ENCODE results near the gene GLYATL2.
A peak's percentile ranks its signal among the peaks of the same experiment; 100 is the strongest.

Gene GLYATL2

DNA sequence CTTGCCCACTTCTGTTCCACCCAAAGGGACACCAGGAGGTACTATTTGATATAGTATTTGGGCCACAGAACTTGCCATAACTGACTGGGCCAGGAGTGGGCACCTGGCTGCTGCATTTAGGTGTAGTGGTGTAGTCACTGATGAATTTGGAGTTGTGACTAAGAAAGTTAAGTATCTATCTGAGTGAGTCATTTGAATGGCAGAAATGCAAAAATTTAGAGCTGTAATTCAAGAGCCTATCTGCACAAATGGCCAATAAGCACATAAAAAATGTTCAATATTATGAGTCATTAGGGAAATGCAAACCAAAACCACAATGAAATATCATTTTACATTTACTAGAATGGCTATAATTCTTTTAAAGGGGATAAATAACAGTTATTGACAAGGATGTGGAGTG is 14.7 kb downstream of the GLYATL2 start:
- Histone ChIP-seq H3K14ac (ENCODE audit: low read length in 2 of 2) (no peak overlapping the region), H3K4ac (ENCODE audit: low read depth in 1 of 2, low read length in 2 of 2) (no peak overlapping the region), H3K79me1 (replicated peaks; ENCODE audit: low read length, poor library complexity, severe bottlenecking) (no peaks in the 10 kb centered on the region), H2AFZ (ENCODE audit: low read depth, low read length) (no peak overlapping the region), H4K91ac (ENCODE audit: low read length) (no peak overlapping the region), H2BK120ac (ENCODE audit: low read depth, low read length) (no peak overlapping the region), H3K9ac (ENCODE audit: low read length) (no peak overlapping the region), H3K9me3 (ENCODE audit: control insufficient read depth, low read length) (peaks cover 10% of the 10 kb centered on the region), H3K4me2 (ENCODE audit: low read length, poor library complexity, severe bottlenecking) (no peak overlapping the region), H2BK12ac (ENCODE audit: low read length in 2 of 2) (no peak overlapping the region), H3K23ac (ENCODE audit: low read length in 2 of 2) (no peak overlapping the region), H3K18ac (ENCODE audit: low read depth in 1 of 2, low read length in 2 of 2) (no peak overlapping the region), H3K27me3 (ENCODE audit: control insufficient read depth in 1 of 2, insufficient read depth in 1 of 2, low read length in 2 of 2) (no peaks in the 10 kb centered on the region), H4K8ac (ENCODE audit: low read length) (no peak overlapping the region), H3K4me1 (ENCODE audit: control insufficient read depth, insufficient read depth, low read depth, low read length) (no peaks in the 10 kb centered on the region), H3K36me3 (ENCODE audit: control insufficient read depth in 1 of 2, insufficient read depth in 2 of 2, low read depth in 1 of 2, low read length in 2 of 2) (no peaks in the 10 kb centered on the region), H3K27ac (ENCODE audit: low read length, poor library complexity, severe bottlenecking) (no peak overlapping the region), H2BK5ac (ENCODE audit: low read depth, low read length, poor library complexity, severe bottlenecking) (no peak overlapping the region), H2AK5ac (ENCODE audit: low read length, severe bottlenecking) (no peak overlapping the region), H3K4me3 (ENCODE audit: insufficient read depth in 1 of 2, low read depth in 1 of 2, low read length in 2 of 2) (peak overlapping the region in 1 of 2 experiments; percentile 5), H2BK15ac (ENCODE audit: low read depth, poor library complexity, severe bottlenecking) (no peak overlapping the region)
- no peak for DNase-seq

DNA sequence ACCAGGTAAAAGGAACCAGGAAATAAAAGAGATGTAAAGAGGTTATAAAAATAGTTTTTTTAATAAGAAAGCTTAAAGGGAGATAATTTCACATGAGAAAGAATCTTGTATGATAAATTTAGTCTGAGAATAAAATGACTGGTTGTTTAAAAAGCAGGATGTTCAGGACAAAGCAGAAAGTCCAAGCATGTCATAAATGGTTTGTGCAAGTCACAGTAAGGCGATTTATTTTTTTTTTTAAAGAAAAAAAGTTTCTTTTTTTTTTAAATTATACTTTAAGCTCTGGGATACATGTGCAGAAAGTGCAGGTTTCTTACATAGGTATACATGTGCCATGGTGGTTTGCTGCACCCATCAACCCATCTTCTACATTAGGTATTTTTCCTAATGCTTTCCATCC is 30.8 kb downstream of the GLYATL2 start:
- no peak overlapping the region for H3K18ac ChIP-seq (ENCODE audit: low read depth in 1 of 2, low read length in 2 of 2)
- H3K27ac ChIP-seq (ENCODE audit: low read length, poor library complexity, severe bottlenecking), result no peak overlapping the region
- no peaks in the 10 kb centered on the region for H3K4me1 ChIP-seq (ENCODE audit: control insufficient read depth, insufficient read depth, low read depth, low read length)
- no peak overlapping the region for H2BK120ac ChIP-seq (ENCODE audit: low read depth, low read length)
- no peaks in the 10 kb centered on the region for H3K36me3 ChIP-seq (ENCODE audit: control insufficient read depth in 1 of 2, insufficient read depth in 2 of 2, low read depth in 1 of 2, low read length in 2 of 2)
- H2BK5ac ChIP-seq (ENCODE audit: low read depth, low read length, poor library complexity, severe bottlenecking), result no peak overlapping the region
- H2AK5ac ChIP-seq (ENCODE audit: low read length, severe bottlenecking), result no peak overlapping the region
- no peak overlapping the region for H4K8ac ChIP-seq (ENCODE audit: low read length)
- H3K4me2 ChIP-seq (ENCODE audit: low read length, poor library complexity, severe bottlenecking), result no peak overlapping the region
- no peak overlapping the region for H2AFZ ChIP-seq (ENCODE audit: low read depth, low read length)
- no peak overlapping the region for H2BK12ac ChIP-seq (ENCODE audit: low read length in 2 of 2)
- no peak overlapping the region for H3K9ac ChIP-seq (ENCODE audit: low read length)
- no peaks in the 10 kb centered on the region for H3K79me1 ChIP-seq (replicated peaks; ENCODE audit: low read length, poor library complexity, severe bottlenecking)
- H3K27me3 ChIP-seq (ENCODE audit: control insufficient read depth in 1 of 2, insufficient read depth in 1 of 2, low read length in 2 of 2), result no peaks in the 10 kb centered on the region
- H3K23ac ChIP-seq (ENCODE audit: low read length in 2 of 2), result no peak overlapping the region
- H3K4ac ChIP-seq (ENCODE audit: low read depth in 1 of 2, low read length in 2 of 2), result no peak overlapping the region
- no peak overlapping the region for H3K14ac ChIP-seq (ENCODE audit: low read length in 2 of 2)
- H2BK15ac ChIP-seq (ENCODE audit: low read depth, poor library complexity, severe bottlenecking), result no peak overlapping the region
- H4K91ac ChIP-seq (ENCODE audit: low read length), result no peak overlapping the region
- DNase-seq, result no peak
- H3K4me3 ChIP-seq (ENCODE audit: insufficient read depth in 1 of 2, low read depth in 1 of 2, low read length in 2 of 2), result no peak overlapping the region
- no CpG with 5 or more reads among the region's 1 CpG for WGBS
- H3K9me3 ChIP-seq (ENCODE audit: control insufficient read depth, low read length), result peaks cover 20% of the 10 kb centered on the region

DNA sequence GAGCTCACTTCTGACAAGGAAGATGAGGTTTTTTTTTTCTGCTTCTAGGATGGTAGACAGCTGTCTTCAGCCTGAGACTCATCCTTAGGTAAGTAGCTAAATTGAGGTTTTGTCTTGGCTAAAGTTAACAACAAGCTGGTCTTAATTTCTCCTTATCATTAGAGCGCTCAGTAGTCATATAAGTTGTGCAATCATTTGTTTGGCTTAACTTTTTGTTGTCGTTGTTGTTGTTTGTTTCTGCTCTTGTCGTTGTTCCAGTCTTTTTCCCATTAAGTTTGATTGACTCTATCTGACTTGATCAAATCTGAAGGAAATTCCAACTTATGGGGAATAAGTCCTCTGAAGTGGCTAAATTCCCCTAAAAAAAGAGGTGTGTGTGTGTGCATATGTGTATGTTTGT is 33.0 kb downstream of the GLYATL2 start:
- Histone ChIP-seq H3K79me1 (replicated peaks; ENCODE audit: low read length, poor library complexity, severe bottlenecking) (no peaks in the 10 kb centered on the region), H3K23ac (ENCODE audit: low read length in 2 of 2) (no peak overlapping the region), H2BK5ac (ENCODE audit: low read depth, low read length, poor library complexity, severe bottlenecking) (no peak overlapping the region), H2BK120ac (ENCODE audit: low read depth, low read length) (no peak overlapping the region), H3K4me1 (ENCODE audit: control insufficient read depth, insufficient read depth, low read depth, low read length) (no peaks in the 10 kb centered on the region), H3K4ac (ENCODE audit: low read depth in 1 of 2, low read length in 2 of 2) (no peak overlapping the region), H3K4me2 (ENCODE audit: low read length, poor library complexity, severe bottlenecking) (no peak overlapping the region), H3K18ac (ENCODE audit: low read depth in 1 of 2, low read length in 2 of 2) (no peak overlapping the region), H2BK12ac (ENCODE audit: low read length in 2 of 2) (no peak overlapping the region), H3K27me3 (ENCODE audit: control insufficient read depth in 1 of 2, insufficient read depth in 1 of 2, low read length in 2 of 2) (no peaks in the 10 kb centered on the region), H3K36me3 (ENCODE audit: control insufficient read depth in 1 of 2, insufficient read depth in 2 of 2, low read depth in 1 of 2, low read length in 2 of 2) (no peaks in the 10 kb centered on the region), H3K14ac (ENCODE audit: low read length in 2 of 2) (no peak overlapping the region), H2BK15ac (ENCODE audit: low read depth, poor library complexity, severe bottlenecking) (no peak overlapping the region), H4K91ac (ENCODE audit: low read length) (no peak overlapping the region), H2AK5ac (ENCODE audit: low read length, severe bottlenecking) (no peak overlapping the region), H3K9ac (ENCODE audit: low read length) (no peak overlapping the region), H3K9me3 (ENCODE audit: control insufficient read depth, low read length) (peaks cover 20% of the 10 kb centered on the region), H3K27ac (ENCODE audit: low read length, poor library complexity, severe bottlenecking) (no peak overlapping the region), H2AFZ (ENCODE audit: low read depth, low read length) (no peak overlapping the region), H3K4me3 (ENCODE audit: insufficient read depth in 1 of 2, low read depth in 1 of 2, low read length in 2 of 2) (no peak overlapping the region), H4K8ac (ENCODE audit: low read length) (no peak overlapping the region)
- WGBS, result 71% methylated on average over 3 of the region's 3 CpGs
- DNase-seq, result no peak

DNA sequence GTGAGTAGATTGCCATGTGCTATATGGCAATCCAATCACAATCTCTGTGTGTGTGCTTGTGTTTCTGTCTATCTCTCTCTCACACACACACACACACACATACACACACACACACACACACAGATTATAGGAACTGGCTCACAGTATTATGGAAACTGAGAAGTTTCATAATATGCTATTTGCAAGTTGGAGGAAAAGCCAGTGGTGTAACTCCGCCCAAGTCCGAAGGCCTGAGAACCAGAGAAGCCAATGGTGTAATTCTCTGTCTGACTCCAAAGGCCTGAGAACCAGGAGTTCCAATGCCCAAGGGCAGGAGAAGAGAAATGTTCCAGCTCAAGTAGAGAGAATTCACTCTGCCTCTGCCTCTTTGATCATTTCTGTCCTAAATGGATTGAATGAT is 37.2 kb downstream of the GLYATL2 start:
- H2AK5ac ChIP-seq (ENCODE audit: low read length, severe bottlenecking), result no peak overlapping the region
- no peak overlapping the region for H2AFZ ChIP-seq (ENCODE audit: low read depth, low read length)
- no peaks in the 10 kb centered on the region for H3K79me1 ChIP-seq (replicated peaks; ENCODE audit: low read length, poor library complexity, severe bottlenecking)
- no peak for DNase-seq
- H3K27ac ChIP-seq (ENCODE audit: low read length, poor library complexity, severe bottlenecking), result no peak overlapping the region
- no peak overlapping the region for H4K8ac ChIP-seq (ENCODE audit: low read length)
- no peak overlapping the region for H2BK15ac ChIP-seq (ENCODE audit: low read depth, poor library complexity, severe bottlenecking)
- no peak overlapping the region for H3K23ac ChIP-seq (ENCODE audit: low read length in 2 of 2)
- no peak overlapping the region for H3K4ac ChIP-seq (ENCODE audit: low read depth in 1 of 2, low read length in 2 of 2)
- no peaks in the 10 kb centered on the region for H3K36me3 ChIP-seq (ENCODE audit: control insufficient read depth in 1 of 2, insufficient read depth in 2 of 2, low read depth in 1 of 2, low read length in 2 of 2)
- no peak overlapping the region for H3K4me3 ChIP-seq (ENCODE audit: insufficient read depth in 1 of 2, low read depth in 1 of 2, low read length in 2 of 2)
- H3K18ac ChIP-seq (ENCODE audit: low read depth in 1 of 2, low read length in 2 of 2), result no peak overlapping the region
- no peaks in the 10 kb centered on the region for H3K4me1 ChIP-seq (ENCODE audit: control insufficient read depth, insufficient read depth, low read depth, low read length)
- H3K9ac ChIP-seq (ENCODE audit: low read length), result no peak overlapping the region
- H4K91ac ChIP-seq (ENCODE audit: low read length), result no peak overlapping the region
- H3K27me3 ChIP-seq (ENCODE audit: control insufficient read depth in 1 of 2, insufficient read depth in 1 of 2, low read length in 2 of 2), result no peaks in the 10 kb centered on the region
- H2BK12ac ChIP-seq (ENCODE audit: low read length in 2 of 2), result no peak overlapping the region
- peaks cover 4% of the 10 kb centered on the region for H3K9me3 ChIP-seq (ENCODE audit: control insufficient read depth, low read length)
- H2BK5ac ChIP-seq (ENCODE audit: low read depth, low read length, poor library complexity, severe bottlenecking), result no peak overlapping the region
- H3K14ac ChIP-seq (ENCODE audit: low read length in 2 of 2), result no peak overlapping the region
- H3K4me2 ChIP-seq (ENCODE audit: low read length, poor library complexity, severe bottlenecking), result no peak overlapping the region
- 98% methylated on average over 2 of the region's 2 CpGs for WGBS
- H2BK120ac ChIP-seq (ENCODE audit: low read depth, low read length), result no peak overlapping the region
